Measurements from ENCODE around the gene CCDC9. TPM values are rescaled to one million over a fixed set of nuclear protein-coding genes. Genes with fewer than 3 reads are reported as not detected.

Gene CCDC9
- total and polyA plus RNA-seq, 2 of the 13 experiments (the other 11 are each of a cell fraction or from before 2014, with no cell fraction given): 2.9 to 6.3 TPM

MicroRNAs encoded within 50 kb of the gene (microRNA counts, 767-probe panel; counts per million panel counts)
- not detected for microRNA hsa-miR-3190-5p

Small RNA genes within 50 kb of the gene (microRNA-seq; reads per million reads assigned to microRNA genes)
- gene MIR3190 (not detected), gene MIR3191 (not detected)

Small RNA genes within 50 kb of the gene (small RNA-seq; reads per million reads assigned to genes)
- gene MIR3190 (ENCODE audit: insufficient read depth in 2 of 3, insufficient read length in 3 of 3, low read depth in 2 of 3, low replicate concordance in 1 of 3): 0 reads per million in 3 experiments

Other genes with a start within 250 kb of the CCDC9 start
- 0.29 and 0.35 TPM in 2 replicates for gene NPAS1, start 236.7 kb upstream of the CCDC9 start, total RNA-seq (2016; rRNA removed; fragmentation: Illumina TruSeq; extraction: Trizol)
- gene NPAS1, start 236.7 kb upstream of the CCDC9 start, polyA plus RNA-seq (2011; rRNA removed): 2.9 and 3.9 TPM in 2 replicates
- 18.0 and 26.7 TPM in 2 replicates for gene TMEM160, start 207.9 kb upstream of the CCDC9 start, total RNA-seq (2016; rRNA removed; fragmentation: Illumina TruSeq; extraction: Trizol)
- gene TMEM160, start 207.9 kb upstream of the CCDC9 start, polyA plus RNA-seq (2011; rRNA removed): 5.2 and 7.0 TPM in 2 replicates
- 10.7 and 11.2 TPM in 2 replicates for gene ZC3H4, start 142.7 kb upstream of the CCDC9 start, total RNA-seq (2016; rRNA removed; fragmentation: Illumina TruSeq; extraction: Trizol)
- gene ZC3H4, start 142.7 kb upstream of the CCDC9 start, polyA plus RNA-seq (2011; rRNA removed): 1.8 and 2.7 TPM in 2 replicates
- 197 and 250 TPM in 2 replicates for gene SAE1, start 125.7 kb upstream of the CCDC9 start, total RNA-seq (2016; rRNA removed; fragmentation: Illumina TruSeq; extraction: Trizol)
- 73.2 and 87.6 TPM in 2 replicates for gene SAE1, start 125.7 kb upstream of the CCDC9 start, polyA plus RNA-seq (2011; rRNA removed)
- 5.8 and 8.8 TPM in 2 replicates for gene BBC3, start 25.3 kb upstream of the CCDC9 start, total RNA-seq (2016; rRNA removed; fragmentation: Illumina TruSeq; extraction: Trizol)
- 6.1 and 11.1 TPM in 2 replicates for gene BBC3, start 25.3 kb upstream of the CCDC9 start, polyA plus RNA-seq (2011; rRNA removed)
- gene INAFM1, start 18.4 kb downstream of the CCDC9 start, total RNA-seq (2016; rRNA removed; fragmentation: Illumina TruSeq; extraction: Trizol): 1.00 and 1.9 TPM in 2 replicates
- 0.88 and 1.3 TPM in 2 replicates for gene INAFM1, start 18.4 kb downstream of the CCDC9 start, polyA plus RNA-seq (2011; rRNA removed)
- 0.07 TPM in 1 of 2 replicates, not detected in the other for gene C5AR1, start 53.3 kb downstream of the CCDC9 start, total RNA-seq (2016; rRNA removed; fragmentation: Illumina TruSeq; extraction: Trizol)
- gene C5AR1, start 53.3 kb downstream of the CCDC9 start, polyA plus RNA-seq (2011; rRNA removed): 1.6 and 3.9 TPM in 2 replicates
- 0.09 TPM in 1 of 2 replicates, not detected in the other for gene C5AR2, start 75.7 kb downstream of the CCDC9 start, total RNA-seq (2016; rRNA removed; fragmentation: Illumina TruSeq; extraction: Trizol)
- gene C5AR2, start 75.7 kb downstream of the CCDC9 start, polyA plus RNA-seq (2011; rRNA removed): 0.24 and 0.26 TPM in 2 replicates
- gene DHX34, start 92.8 kb downstream of the CCDC9 start, total RNA-seq (2016; rRNA removed; fragmentation: Illumina TruSeq; extraction: Trizol): 8.0 and 12.0 TPM in 2 replicates
- gene DHX34, start 92.8 kb downstream of the CCDC9 start, polyA plus RNA-seq (2011; rRNA removed): 9.2 and 12.5 TPM in 2 replicates
- 0.09 and 1.2 TPM in 2 replicates for gene MEIS3, start 163.0 kb downstream of the CCDC9 start, total RNA-seq (2016; rRNA removed; fragmentation: Illumina TruSeq; extraction: Trizol)
- 0.70 and 0.94 TPM in 2 replicates for gene MEIS3, start 163.0 kb downstream of the CCDC9 start, polyA plus RNA-seq (2011; rRNA removed)
- 0.02 TPM in 1 of 2 replicates, not detected in the other for gene SLC8A2, start 215.4 kb downstream of the CCDC9 start, total RNA-seq (2016; rRNA removed; fragmentation: Illumina TruSeq; extraction: Trizol)
- 0.09 TPM in 1 of 2 replicates, not detected in the other for gene SLC8A2, start 215.4 kb downstream of the CCDC9 start, polyA plus RNA-seq (2011; rRNA removed)
- gene KPTN, start 227.7 kb downstream of the CCDC9 start, total RNA-seq (2016; rRNA removed; fragmentation: Illumina TruSeq; extraction: Trizol): 8.4 and 9.1 TPM in 2 replicates
- 13.3 and 17.6 TPM in 2 replicates for gene KPTN, start 227.7 kb downstream of the CCDC9 start, polyA plus RNA-seq (2011; rRNA removed)